NK-92 treated with Interleukin-12 subunit alpha and Interleukin-12 subunit beta, amount 100 ng/mL, for 24 hours (cell line): ENCODE measurements around the gene GLYR1.
"Not testable (repeated sequence)": the region's sequence is repeated elsewhere in the genome, so short reads cannot be mapped to it uniquely, and the experiment has no call there.

Experiments
- DNase-seq: peaks from one replicate; lab custom pipeline; 2025; lab: John Stamatoyannopoulos, UW

Gene GLYR1

GRCh38 chr16:4846901-4847773, at the start of gene GLYR1, which contains the start of gene UBN1:
Gene GLYR1 (minus strand): TSS chr16:4847288. CDS start chr16:4847265, 23 bp downstream.
Gene UBN1 (plus strand): TSS chr16:4847481. CDS start chr16:4852918, 5,437 bp downstream.
- DNase-seq = peak; percentile 97

DNA sequence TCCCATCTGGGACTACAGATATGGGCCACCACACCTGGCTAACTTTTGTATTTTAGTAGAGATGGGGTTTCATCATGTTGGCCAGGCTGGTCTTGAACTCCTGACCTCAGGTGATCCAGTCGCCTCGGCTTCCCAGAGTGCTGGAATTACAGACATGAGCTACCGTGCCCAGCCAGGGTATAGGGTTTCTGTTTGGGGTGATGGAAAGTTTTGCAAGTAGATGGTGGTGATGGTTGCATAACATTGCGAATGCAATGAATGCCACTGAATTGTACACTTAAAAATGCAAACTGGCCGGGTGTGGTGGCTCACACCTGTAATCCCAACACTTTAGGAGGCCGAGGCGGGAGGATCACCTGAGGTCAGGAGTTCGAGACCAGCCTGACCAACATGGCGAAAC, 49.7 kb upstream of the GLYR1 start:
- DNase-seq = not testable (repeated sequence)

GRCh38 chr16:4895366-4895765, 48.3 kb upstream of the GLYR1 start:
- DNase-seq = no peak

- no peak for DNase-seq
Measured at GRCh38 chr16:4894276-4895150, 47.4 kb upstream of the GLYR1 start.

DNA sequence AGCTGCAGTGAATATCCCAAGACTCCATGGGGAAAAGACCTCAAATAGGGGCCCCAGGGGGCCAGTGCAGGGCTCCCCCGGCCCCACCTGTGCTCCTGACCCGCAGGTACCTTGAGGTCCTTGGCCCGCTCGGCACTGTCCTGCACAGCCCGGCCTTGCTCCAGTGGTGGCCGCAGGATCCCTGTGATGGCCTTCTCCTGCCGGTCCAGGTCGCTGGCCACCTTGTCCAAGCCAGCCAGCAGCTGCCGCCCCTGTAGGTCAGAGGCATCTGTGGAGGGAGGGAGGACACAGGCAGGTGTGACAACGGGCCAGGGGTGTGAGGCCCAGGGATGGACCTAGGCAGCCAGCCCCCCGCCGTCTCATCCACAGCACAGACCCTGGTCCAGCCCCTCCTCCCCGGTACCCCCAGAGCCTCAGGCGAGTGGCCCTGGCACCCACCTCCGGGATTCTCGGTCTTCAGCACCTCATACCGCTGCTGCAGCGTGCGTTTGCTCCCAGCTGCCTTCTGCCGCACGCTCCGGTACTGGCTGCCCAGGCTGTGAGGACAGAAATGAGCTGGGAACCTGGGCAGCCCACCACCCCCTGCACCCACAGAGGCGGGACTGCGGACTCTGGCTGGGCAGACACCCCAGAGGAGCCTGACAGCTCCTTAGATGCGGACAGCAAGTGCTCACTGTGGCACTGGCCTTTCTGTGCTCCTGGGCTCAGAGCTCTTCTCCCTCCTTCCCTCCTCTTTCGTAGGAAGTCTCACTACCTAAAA, 46.2 kb upstream of the GLYR1 start:
- no peak for DNase-seq

- DNase-seq = no peak
Measured at GRCh38 chr16:4892361-4893102, 45.4 kb upstream of the GLYR1 start.

DNA sequence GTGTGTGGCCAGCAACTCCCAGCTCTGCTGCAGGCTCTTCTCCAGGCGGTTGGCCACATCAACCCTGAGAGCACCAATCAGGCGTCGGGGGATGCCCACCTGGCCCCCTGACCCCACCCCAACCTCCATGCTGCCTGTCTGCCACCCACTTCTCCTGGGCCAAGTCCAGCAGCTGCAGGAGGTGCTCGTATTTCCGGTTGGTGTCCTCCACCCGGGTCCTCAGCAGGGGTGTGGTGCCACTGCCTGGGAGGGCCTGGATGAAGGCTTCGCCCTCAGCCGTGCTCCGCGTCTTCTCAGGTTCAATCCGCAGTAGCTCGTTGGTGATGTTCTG, 44.8 kb upstream of the GLYR1 start:
- DNase-seq = no peak

GRCh38 chr16:4891097-4891885, 44.2 kb upstream of the GLYR1 start:
- DNase-seq = no peak

DNA sequence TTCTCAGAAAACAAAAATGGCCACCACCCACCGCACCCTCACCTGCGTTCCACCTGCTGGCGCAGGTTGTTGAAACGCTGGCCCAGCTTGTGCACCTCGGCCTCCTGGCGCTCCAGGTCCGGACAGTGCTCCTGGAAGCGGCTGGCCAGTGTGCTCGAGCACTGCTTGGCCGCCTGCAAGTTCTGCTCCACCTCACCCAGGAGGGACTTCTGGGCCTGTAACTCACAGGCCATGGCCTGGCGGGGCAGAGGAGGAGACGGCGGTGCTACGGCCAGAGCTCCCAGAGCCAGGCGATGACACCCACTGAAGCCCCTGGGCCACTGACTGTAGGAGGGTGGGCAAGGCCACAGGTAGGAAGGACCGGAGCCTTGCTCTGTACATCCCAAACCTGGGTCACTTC, 43.6 kb upstream of the GLYR1 start:
- DNase-seq = no peak

- DNase-seq = no peak
Measured at GRCh38 chr16:4890026-4890425, 42.9 kb upstream of the GLYR1 start.

GRCh38 chr16:4888428-4889135, 41.5 kb upstream of the GLYR1 start:
- DNase-seq = no peak

DNA sequence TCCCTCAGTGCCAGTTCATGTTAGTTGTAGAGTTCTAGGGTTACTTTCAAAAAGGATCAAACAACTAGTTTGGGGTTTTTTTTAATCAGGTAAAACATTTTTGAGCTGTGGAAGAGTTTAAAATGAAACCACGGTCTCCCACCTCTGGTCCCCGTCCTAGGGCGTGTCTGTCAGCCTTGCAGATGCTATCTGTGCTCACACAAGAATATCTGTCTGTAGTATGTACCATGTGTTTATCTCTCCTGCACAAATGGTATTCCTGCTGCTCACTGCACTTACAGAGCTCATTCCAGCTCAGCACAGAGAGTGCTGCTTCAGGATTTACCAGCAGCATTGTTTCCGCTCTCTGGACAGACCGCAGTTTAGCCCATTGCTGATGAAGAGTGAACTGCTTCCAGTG, 39.1 kb upstream of the GLYR1 start:
- no peak for DNase-seq

GRCh38 chr16:4884972-4885874, 38.1 kb upstream of the GLYR1 start:
- DNase-seq = no peak

DNA sequence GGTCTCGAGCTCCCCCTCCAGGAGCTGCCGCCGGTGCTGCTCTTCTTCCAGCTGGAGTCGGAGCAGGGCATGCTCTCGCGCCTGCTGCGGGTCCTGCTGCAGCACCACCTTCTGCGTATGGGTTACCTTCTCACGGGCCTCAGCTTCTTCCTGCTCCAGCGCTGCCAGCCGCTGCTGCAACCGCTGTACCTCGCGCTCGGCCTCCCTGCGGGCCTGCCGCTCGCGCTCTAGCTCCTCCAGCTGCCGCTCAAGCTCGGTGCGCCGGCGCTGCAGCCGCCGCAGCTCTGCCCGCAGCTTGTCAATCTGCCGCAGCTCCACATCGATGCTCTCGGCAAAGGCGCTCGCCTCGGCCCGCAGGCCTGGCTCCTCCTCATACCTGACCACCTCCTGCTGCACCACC, 37.1 kb upstream of the GLYR1 start:
- no peak for DNase-seq

DNA sequence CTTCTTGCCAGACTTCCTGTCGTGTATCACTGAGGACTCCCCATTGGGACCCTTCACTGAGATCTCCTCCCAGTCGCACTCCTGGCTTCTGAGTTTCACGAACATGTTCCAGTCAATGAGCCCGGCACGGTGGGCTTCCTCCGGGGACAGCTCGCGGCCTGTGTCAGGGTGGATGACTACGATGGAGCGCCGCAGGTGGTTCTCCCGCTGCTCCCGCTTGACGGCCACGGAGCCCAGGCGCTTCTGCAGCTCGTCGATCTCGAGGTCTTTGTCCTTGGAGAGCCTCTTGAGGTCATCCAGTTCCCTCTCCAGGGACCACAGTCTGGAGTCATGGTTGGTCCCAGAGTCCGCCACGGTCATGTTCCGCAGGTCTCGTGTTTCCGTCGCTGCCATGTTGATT, 36.4 kb upstream of the GLYR1 start:
- DNase-seq = no peak

GRCh38 chr16:4882633-4883285, 35.7 kb upstream of the GLYR1 start:
- no peak for DNase-seq

GRCh38 chr16:4882000-4882632, 35.0 kb upstream of the GLYR1 start:
- no peak for DNase-seq

DNA sequence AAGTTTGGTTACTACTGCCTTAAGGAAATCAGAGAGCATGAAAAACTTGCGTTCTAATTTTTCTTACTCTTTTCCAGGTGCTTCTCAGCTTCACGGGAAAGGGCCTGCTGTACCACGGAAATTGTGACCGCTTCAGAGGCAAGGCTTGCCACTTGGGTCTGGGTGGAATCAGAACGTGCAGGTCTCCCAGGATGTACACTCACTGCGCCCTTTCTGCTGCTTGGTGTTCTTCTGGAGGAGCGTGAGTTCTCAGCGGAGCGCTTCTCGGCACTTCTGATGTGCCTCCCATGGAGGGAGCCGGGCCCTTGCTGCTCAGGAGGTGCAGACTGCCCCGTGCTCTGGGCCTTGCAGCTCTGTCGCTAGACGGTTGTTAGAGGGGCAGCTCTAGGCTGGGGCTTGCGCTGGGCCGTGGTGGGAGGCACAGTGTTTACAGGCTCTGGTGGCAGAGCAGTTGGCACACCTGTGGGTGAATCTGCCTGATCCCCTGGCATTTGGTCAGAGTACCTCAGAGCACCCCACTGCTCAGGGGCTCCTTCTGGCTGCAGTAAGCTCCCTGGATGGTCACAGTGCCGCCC, 33.0 kb upstream of the GLYR1 start:
- DNase-seq = no peak
